HCT116 (cell line): ENCODE measurements around the gene CAP1. TPM values are rescaled to one million over a fixed set of nuclear protein-coding genes. Genes with fewer than 3 reads are reported as not detected.

Source experiments
- ATAC-seq: fragments of 200-7000 bp; cut with Tn5 transposase; 2 replicates; pipeline ENCODE4 v1.9.1; 2020; ENCODE audit warnings: mild to moderate bottlenecking, moderate library complexity
- BruUV-seq: library from RNA; stranded (reverse); fragments of 400-500 nt; replicated peaks from 2 replicates; lab custom pipeline; 2021; lab: Mats Ljungman, UMichigan
- CTCF ChIA-PET: fragments of 300-600 bp; sonication (Branson Sonifier 250); formaldehyde crosslinking; loops from one replicate; lab custom pipeline; 2021; ENCODE audit warnings: antibody characterized with exemption; lab: Charles Lee
- POLR2A ChIA-PET: fragments of 300-600, 350-600 bp; sonication (Branson Sonifier 250); formaldehyde crosslinking; loops from one replicate; lab custom pipeline; 2021; ENCODE audit warnings: antibody characterized with exemption; lab: Charles Lee
- RAD21 ChIA-PET, 2 experiments: fragments of 300-600 bp; sonication (Branson Sonifier 250); formaldehyde crosslinking; loops; one replicate each; lab custom pipeline; 2023; ENCODE audit warnings: low total read pairs in 2 of 2; ENCODE audit not compliant: uncharacterized antibody in 2 of 2, unreplicated experiment in 2 of 2, low non-redundant PET in 1 of 2; lab: Charles Lee
- DNase-seq: peaks from one replicate; pipeline ENCODE4 v3.0.0-alpha.2; 2010; ENCODE audit warnings: low read depth, low spot score
- H2AFZ ChIP-seq: fragments of 200-600 bp; shearing (Covaris generic), sonication (generic); 2 replicates; pipeline ENCODE4 v1.6.1; 2017; ENCODE audit warnings: low read depth, mixed run types, mixed read lengths, antibody characterized with exemption, low read length; ENCODE audit not compliant: poor library complexity, severe bottlenecking
- H3K27ac ChIP-seq: 2 replicates; pipeline ENCODE4 v1.5.1; 2012; ENCODE audit warnings: low read depth, low read length
- H3K27me3 ChIP-seq: fragments of 200-600 bp; sonication (generic); 2 replicates; pipeline ENCODE4 v1.6.1; 2016; ENCODE audit warnings: mixed run types, low read length, mixed read lengths; ENCODE audit not compliant: insufficient read depth
- H3K36me3 ChIP-seq, 2 experiments: fragments of 200-500 bp in 1 of 2; fragments of 200-600 bp in 1 of 2; sonication (Bioruptor generic) in 1 of 2; sonication (generic) in 1 of 2; 2 replicates each; pipeline versions ENCODE4 v1.5.1 to v1.6.1; 2014 to 2016; ENCODE audit warnings: low read length in 2 of 2, inconsistent platforms in 1 of 2, mixed read lengths in 1 of 2, mixed run types in 1 of 2; ENCODE audit not compliant: insufficient read depth in 2 of 2, control insufficient read depth in 1 of 2
- H3K4me1 ChIP-seq, 2 experiments: fragments of 200-600 bp in 1 of 2; sonication (generic) in 1 of 2; 2 replicates each; pipeline versions ENCODE4 v1.5.1 to v1.6.1; 2012 to 2017; ENCODE audit warnings: low read length in 2 of 2, inconsistent platforms in 1 of 2, mild to moderate bottlenecking in 1 of 2, mixed read lengths in 1 of 2, mixed run types in 1 of 2, moderate library complexity in 1 of 2; ENCODE audit not compliant: insufficient read depth in 2 of 2, control insufficient read depth in 1 of 2
- H3K4me2 ChIP-seq: fragments of 200-600 bp; sonication (generic); 2 replicates; pipeline ENCODE4 v1.6.1; 2017; ENCODE audit warnings: mixed run types, low read length, mixed read lengths
- H3K4me3 ChIP-seq, 2 experiments: fragments of 200-600 bp in 1 of 2; sonication (generic) in 1 of 2; replicated peaks in 1 of 2; 2 replicates each; pipeline ENCODE4 v1.5.1; 2011 to 2016; ENCODE audit warnings: low read length in 2 of 2, control low read depth in 1 of 2, low read depth in 1 of 2, mild to moderate bottlenecking in 1 of 2, mixed read lengths in 1 of 2, mixed run types in 1 of 2
- H3K79me2 ChIP-seq: fragments of 200-600 bp; sonication (generic); 2 replicates; pipeline ENCODE4 v1.6.1; 2017; ENCODE audit warnings: mild to moderate bottlenecking, mixed run types, low read length, moderate library complexity, mixed read lengths; ENCODE audit not compliant: insufficient read depth
- H3K9ac ChIP-seq: fragments of 200-600 bp; sonication (generic); 2 replicates; pipeline ENCODE4 v1.6.1; 2016; ENCODE audit warnings: low read length, mixed read lengths
- H3K9me2 ChIP-seq: fragments of 200-600 bp; sonication (generic), shearing (Covaris generic); 2 replicates; pipeline ENCODE4 v1.6.1; 2017; ENCODE audit warnings: mixed run types, mild to moderate bottlenecking, moderate library complexity; ENCODE audit not compliant: insufficient read depth
- H3K9me3 ChIP-seq, 2 experiments: fragments of 200-500 bp in 1 of 2; fragments of 200-600 bp in 1 of 2; sonication (Bioruptor generic) in 1 of 2; sonication (generic) in 1 of 2; 2 replicates each; pipeline ENCODE4 v1.6.1; 2014 to 2017; ENCODE audit warnings: low read length in 2 of 2, mixed read lengths in 2 of 2, inconsistent platforms in 1 of 2, low read depth in 1 of 2, mild to moderate bottlenecking in 1 of 2, mixed run types in 1 of 2, moderate library complexity in 1 of 2; ENCODE audit not compliant: control insufficient read depth in 1 of 2, insufficient read depth in 1 of 2
- H4K20me1 ChIP-seq: fragments of 200-600 bp; sonication (generic), shearing (Covaris generic); 2 replicates; pipeline ENCODE4 v1.6.1; 2017; ENCODE audit warnings: mixed run types, mild to moderate bottlenecking, moderate library complexity; ENCODE audit not compliant: insufficient read depth
- ELF1 ChIP-seq: IDR thresholded peaks from 2 replicates; pipeline ENCODE4 v1.6.1; 2012; ENCODE audit warnings: low read depth, borderline replicate concordance
- POLR2AphosphoS5 ChIP-seq: IDR thresholded peaks from 2 replicates; pipeline ENCODE4 v1.6.1; 2011; ENCODE audit warnings: mild to moderate bottlenecking, low read depth, low read length, moderate library complexity
- SIN3A ChIP-seq: IDR thresholded peaks from 2 replicates; pipeline ENCODE4 v1.6.1; 2012; ENCODE audit warnings: low read depth
- SRF ChIP-seq: IDR thresholded peaks from 2 replicates; pipeline ENCODE4 v1.6.1; 2012; ENCODE audit warnings: low read depth
- YY1 ChIP-seq: IDR thresholded peaks from 2 replicates; pipeline ENCODE4 v1.6.1; 2011; ENCODE audit warnings: low read length, low read depth, moderate library complexity, mild to moderate bottlenecking; ENCODE audit not compliant: insufficient replicate concordance; ENCODE audit errors: extremely low read depth
- ZNF274 ChIP-seq: fragments of 200-500 bp; sonication (Bioruptor generic); IDR thresholded peaks from 2 replicates; pipeline ENCODE4 v1.6.1; 2014; ENCODE audit warnings: mild to moderate bottlenecking, low read depth, low read length, inconsistent platforms
- intact Hi-C: fragments of 100-400 bp; cut with micrococcal nuclease; formaldehyde crosslinking; loops from 2 replicates; pipeline ENCODE4 v1.10.0; 2022
- total RNA-seq: library from RNA; stranded (reverse); gene quantifications from one replicate; pipeline ENCODE4 v1.2.1, GENCODE V29; 2021; ENCODE audit not compliant: unreplicated experiment
- TF ChIP-seq, protein P1 (sequence below), 3 experiments: fragments of 200-600 bp in 1 of 3; sonication (generic) in 1 of 3; IDR thresholded peaks in 2 of 3; conservative IDR thresholded peaks in 1 of 3; 2 replicates each; pipeline ENCODE4 v1.5.1; 2012 to 2017; ENCODE audit warnings: low read depth in 2 of 3, low read length in 2 of 3, antibody characterized with exemption in 1 of 3, borderline replicate concordance in 1 of 3, control low read depth in 1 of 3, mild to moderate bottlenecking in 1 of 3, mixed read lengths in 1 of 3, mixed run types in 1 of 3, moderate library complexity in 1 of 3; ENCODE audit not compliant: insufficient read depth in 1 of 3
- TF ChIP-seq, protein P2 (sequence below): IDR thresholded peaks from 2 replicates; pipeline ENCODE4 v1.6.1; 2012
- TF ChIP-seq, protein P3 (sequence below): IDR thresholded peaks from 2 replicates; pipeline ENCODE4 v1.6.1; 2011; ENCODE audit warnings: mild to moderate bottlenecking, low read length, moderate library complexity; ENCODE audit not compliant: insufficient replicate concordance; ENCODE audit errors: extremely low read depth

CAP1 gene
- total RNA-seq, 1 experiment from 2014 or later, result 274 TPM

DNA sequence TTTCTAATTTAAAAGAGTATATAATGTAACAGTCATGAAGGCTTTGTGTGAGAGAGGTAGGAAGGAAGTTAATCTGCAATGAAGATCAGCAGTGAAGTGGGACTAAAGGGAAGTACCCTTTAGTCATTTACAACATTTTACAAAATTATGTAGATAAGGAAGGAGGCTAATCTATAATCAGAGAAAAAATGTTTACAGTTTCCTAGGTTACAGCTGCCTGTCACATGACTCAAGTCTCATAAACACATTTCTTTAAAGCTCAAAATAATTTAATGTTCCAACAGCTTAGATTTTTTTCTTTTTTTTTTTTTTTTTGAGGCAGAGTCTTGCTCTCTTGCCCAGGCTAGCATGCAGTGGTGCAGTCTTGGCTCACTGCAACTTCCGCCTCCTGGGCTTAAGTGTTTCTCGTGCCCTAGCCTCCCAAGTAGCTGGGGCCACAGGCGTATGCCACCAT lies 26.2 kb upstream of the CAP1 start:
- intact Hi-C loops, result no loop called here
- H3K9ac ChIP-seq, result no peak overlapping the region
- H4K20me1 ChIP-seq, result no peaks in the 10 kb centered on the region
- H3K27me3 ChIP-seq, result no peaks in the 10 kb centered on the region
- DNase-seq, result no peak
- ChIA-PET CTCF (interaction anchor here (0.7 to 1.8 kb wide), 3 partner anchors 18 to 115 kb away, joined by 3 to 4 read pairs (median 3); no protein-coding TSS in a partner anchor), POLR2A (no interaction called here), RAD21 (no interaction called here)
- no peaks in the 10 kb centered on the region for H3K9me3 ChIP-seq
- H3K79me2 ChIP-seq, result no peaks in the 10 kb centered on the region
- no TSS peak for BruUV-seq
- no peak overlapping the region for H3K4me2 ChIP-seq
- no peak overlapping the region for H2AFZ ChIP-seq
- H3K4me1 ChIP-seq, result peaks cover 0 to 6% of the 10 kb centered on the region in 2 experiments; a peak in 1 of 4 replicates
- H3K4me3 ChIP-seq, result no peak overlapping the region
- TF ChIP-seq, protein P1, sequence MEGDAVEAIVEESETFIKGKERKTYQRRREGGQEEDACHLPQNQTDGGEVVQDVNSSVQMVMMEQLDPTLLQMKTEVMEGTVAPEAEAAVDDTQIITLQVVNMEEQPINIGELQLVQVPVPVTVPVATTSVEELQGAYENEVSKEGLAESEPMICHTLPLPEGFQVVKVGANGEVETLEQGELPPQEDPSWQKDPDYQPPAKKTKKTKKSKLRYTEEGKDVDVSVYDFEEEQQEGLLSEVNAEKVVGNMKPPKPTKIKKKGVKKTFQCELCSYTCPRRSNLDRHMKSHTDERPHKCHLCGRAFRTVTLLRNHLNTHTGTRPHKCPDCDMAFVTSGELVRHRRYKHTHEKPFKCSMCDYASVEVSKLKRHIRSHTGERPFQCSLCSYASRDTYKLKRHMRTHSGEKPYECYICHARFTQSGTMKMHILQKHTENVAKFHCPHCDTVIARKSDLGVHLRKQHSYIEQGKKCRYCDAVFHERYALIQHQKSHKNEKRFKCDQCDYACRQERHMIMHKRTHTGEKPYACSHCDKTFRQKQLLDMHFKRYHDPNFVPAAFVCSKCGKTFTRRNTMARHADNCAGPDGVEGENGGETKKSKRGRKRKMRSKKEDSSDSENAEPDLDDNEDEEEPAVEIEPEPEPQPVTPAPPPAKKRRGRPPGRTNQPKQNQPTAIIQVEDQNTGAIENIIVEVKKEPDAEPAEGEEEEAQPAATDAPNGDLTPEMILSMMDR (IDR thresholded peaks at IDR 0.05 in 2 of 3, conservative IDR thresholded peaks at IDR 0.05 in 1 of 3; ENCODE audit: borderline replicate concordance in 1 of 3, insufficient read depth in 1 of 3, low read depth in 2 of 3, low read length in 2 of 3), result no peak
- TF ChIP-seq, protein P2, sequence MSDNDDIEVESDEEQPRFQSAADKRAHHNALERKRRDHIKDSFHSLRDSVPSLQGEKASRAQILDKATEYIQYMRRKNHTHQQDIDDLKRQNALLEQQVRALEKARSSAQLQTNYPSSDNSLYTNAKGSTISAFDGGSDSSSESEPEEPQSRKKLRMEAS, result no peak
- no peak for TF ChIP-seq YY1
- no peak for TF ChIP-seq SIN3A
- TF ChIP-seq ELF1, result no peak
- no peak for TF ChIP-seq SRF
- TF ChIP-seq POLR2AphosphoS5, result no peak
- TF ChIP-seq, protein P3, sequence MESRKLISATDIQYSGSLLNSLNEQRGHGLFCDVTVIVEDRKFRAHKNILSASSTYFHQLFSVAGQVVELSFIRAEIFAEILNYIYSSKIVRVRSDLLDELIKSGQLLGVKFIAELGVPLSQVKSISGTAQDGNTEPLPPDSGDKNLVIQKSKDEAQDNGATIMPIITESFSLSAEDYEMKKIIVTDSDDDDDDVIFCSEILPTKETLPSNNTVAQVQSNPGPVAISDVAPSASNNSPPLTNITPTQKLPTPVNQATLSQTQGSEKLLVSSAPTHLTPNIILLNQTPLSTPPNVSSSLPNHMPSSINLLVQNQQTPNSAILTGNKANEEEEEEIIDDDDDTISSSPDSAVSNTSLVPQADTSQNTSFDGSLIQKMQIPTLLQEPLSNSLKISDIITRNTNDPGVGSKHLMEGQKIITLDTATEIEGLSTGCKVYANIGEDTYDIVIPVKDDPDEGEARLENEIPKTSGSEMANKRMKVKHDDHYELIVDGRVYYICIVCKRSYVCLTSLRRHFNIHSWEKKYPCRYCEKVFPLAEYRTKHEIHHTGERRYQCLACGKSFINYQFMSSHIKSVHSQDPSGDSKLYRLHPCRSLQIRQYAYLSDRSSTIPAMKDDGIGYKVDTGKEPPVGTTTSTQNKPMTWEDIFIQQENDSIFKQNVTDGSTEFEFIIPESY, result no peak
- no peak for TF ChIP-seq ZNF274
- H3K9me2 ChIP-seq, result no peaks in the 10 kb centered on the region
- no peak for ATAC-seq
- H3K27ac ChIP-seq, result no peak overlapping the region
- H3K36me3 ChIP-seq, result no peaks in the 10 kb centered on the region
